KMS-11 (cell line): ENCODE measurements around the gene TBXAS1.

Experiments
- H2AFZ ChIP-seq: fragments of 200-600 bp; sonication (generic); 2 replicates; pipeline ENCODE4 v1.6.1; 2016; ENCODE audit warnings: antibody characterized with exemption, mixed run types, low read depth
- H3K27ac ChIP-seq: fragments of 200-600 bp; sonication (generic); 2 replicates; pipeline ENCODE4 v1.6.1; 2016; ENCODE audit warnings: mild to moderate bottlenecking, mixed run types
- H3K27me3 ChIP-seq: fragments of 200-600 bp; sonication (generic); 2 replicates; pipeline ENCODE4 v1.6.1; 2017; ENCODE audit warnings: mild to moderate bottlenecking, low read depth, mixed run types, moderate library complexity; ENCODE audit not compliant: insufficient read depth
- H3K36me3 ChIP-seq: fragments of 200-600 bp; sonication (generic); 2 replicates; pipeline ENCODE4 v1.6.1; 2017; ENCODE audit warnings: mild to moderate bottlenecking, mixed run types; ENCODE audit not compliant: insufficient read depth
- H3K4me1 ChIP-seq: fragments of 200-600 bp; sonication (generic); 2 replicates; pipeline ENCODE4 v1.6.1; 2016; ENCODE audit warnings: mild to moderate bottlenecking, low read depth, mixed run types; ENCODE audit not compliant: poor library complexity, severe bottlenecking
- H3K4me2 ChIP-seq: fragments of 200-600 bp; sonication (generic); 2 replicates; pipeline ENCODE4 v1.7.0; 2016; ENCODE audit warnings: mild to moderate bottlenecking, mixed run types
- H3K4me3 ChIP-seq: fragments of 200-600 bp; sonication (generic); IDR thresholded peaks from 2 replicates; pipeline ENCODE4 v1.6.1; 2017; ENCODE audit warnings: low read depth, low read length, mixed read lengths; ENCODE audit not compliant: insufficient read depth
- H3K79me2 ChIP-seq: fragments of 200-600 bp; sonication (generic); 2 replicates; pipeline ENCODE4 v1.6.1; 2016; ENCODE audit warnings: low read depth, mixed run types; ENCODE audit not compliant: insufficient read depth
- H3K9ac ChIP-seq: fragments of 200-600 bp; sonication (generic); 2 replicates; pipeline ENCODE4 v1.6.1; 2016; ENCODE audit warnings: mild to moderate bottlenecking, mixed run types
- H4K20me1 ChIP-seq: fragments of 200-600 bp; sonication (generic); 2 replicates; pipeline ENCODE4 v1.6.1; 2016; ENCODE audit warnings: mild to moderate bottlenecking, mixed run types; ENCODE audit not compliant: insufficient read depth
- TF ChIP-seq, protein P1 (sequence below): fragments of 200-600 bp; sonication (generic); conservative IDR thresholded peaks from 2 replicates; pipeline ENCODE4 v1.6.1; 2017; ENCODE audit warnings: low read depth, mild to moderate bottlenecking, antibody characterized with exemption, low read length, moderate library complexity, mixed read lengths

The TBXAS1 gene

DNA sequence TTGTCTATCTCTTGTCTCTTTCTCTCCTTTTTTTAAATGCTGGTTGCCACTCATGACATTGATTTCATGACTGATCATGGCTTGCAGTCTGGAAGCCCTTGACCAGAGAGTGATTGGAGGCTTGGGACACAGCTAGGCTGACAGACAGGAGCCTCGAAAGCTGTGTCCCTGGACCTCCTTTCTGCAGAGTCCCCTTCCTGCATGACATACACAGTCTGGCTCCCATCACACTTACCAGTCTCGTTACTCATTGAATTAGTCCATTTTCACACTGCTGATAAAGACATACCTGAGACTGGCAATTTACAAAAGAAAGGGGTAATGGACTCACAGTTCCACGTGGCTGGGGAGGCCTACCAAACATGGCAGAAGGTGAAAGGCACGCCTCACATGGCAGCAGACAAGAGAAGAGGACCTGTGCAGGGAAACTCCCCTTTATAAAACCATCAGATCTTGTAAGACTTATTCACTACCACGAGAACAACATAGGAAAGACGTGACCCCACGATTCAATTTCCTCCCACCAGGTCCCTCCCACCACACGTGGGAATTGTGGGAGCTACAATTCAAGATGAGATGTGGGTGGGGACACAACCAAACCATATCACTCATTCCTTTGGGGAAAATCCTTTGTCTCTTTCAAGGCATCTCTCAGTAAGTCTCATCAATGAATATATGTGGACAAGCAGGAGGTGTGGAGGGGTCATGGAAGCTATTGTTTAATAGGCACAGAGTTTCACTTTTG, 102.3 kb downstream of the TBXAS1 start:
- no peaks in the 10 kb centered on the region for H3K4me1 ChIP-seq
- TF ChIP-seq, protein P1, sequence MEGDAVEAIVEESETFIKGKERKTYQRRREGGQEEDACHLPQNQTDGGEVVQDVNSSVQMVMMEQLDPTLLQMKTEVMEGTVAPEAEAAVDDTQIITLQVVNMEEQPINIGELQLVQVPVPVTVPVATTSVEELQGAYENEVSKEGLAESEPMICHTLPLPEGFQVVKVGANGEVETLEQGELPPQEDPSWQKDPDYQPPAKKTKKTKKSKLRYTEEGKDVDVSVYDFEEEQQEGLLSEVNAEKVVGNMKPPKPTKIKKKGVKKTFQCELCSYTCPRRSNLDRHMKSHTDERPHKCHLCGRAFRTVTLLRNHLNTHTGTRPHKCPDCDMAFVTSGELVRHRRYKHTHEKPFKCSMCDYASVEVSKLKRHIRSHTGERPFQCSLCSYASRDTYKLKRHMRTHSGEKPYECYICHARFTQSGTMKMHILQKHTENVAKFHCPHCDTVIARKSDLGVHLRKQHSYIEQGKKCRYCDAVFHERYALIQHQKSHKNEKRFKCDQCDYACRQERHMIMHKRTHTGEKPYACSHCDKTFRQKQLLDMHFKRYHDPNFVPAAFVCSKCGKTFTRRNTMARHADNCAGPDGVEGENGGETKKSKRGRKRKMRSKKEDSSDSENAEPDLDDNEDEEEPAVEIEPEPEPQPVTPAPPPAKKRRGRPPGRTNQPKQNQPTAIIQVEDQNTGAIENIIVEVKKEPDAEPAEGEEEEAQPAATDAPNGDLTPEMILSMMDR: no peak
- no peaks in the 10 kb centered on the region for H3K36me3 ChIP-seq
- no peaks in the 10 kb centered on the region for H3K79me2 ChIP-seq
- H2AFZ ChIP-seq: no peak overlapping the region
- H3K27ac ChIP-seq: no peak overlapping the region
- H4K20me1 ChIP-seq: no peaks in the 10 kb centered on the region
- H3K4me2 ChIP-seq: no peak overlapping the region
- no peak overlapping the region for H3K4me3 ChIP-seq
- no peak overlapping the region for H3K9ac ChIP-seq
- no peaks in the 10 kb centered on the region for H3K27me3 ChIP-seq

DNA sequence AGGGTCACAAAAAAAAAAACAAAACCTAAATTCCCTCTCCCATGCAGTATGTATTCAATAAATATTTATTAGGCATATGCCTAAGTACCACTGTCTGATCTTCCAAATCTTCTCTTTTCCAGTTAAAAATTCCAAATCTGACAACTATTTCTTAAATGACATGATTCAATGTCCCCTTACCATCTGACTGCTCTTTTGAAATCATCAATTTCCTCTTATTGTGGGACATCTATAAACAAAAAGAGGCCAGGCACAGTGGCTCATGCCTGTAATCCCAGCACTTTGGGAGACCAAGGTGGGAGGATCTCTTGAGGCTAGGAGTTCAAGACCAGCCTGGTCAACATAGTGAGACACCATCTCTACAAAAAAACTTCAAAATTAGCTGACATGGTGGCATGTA, 103.5 kb downstream of the TBXAS1 start:
- Histone ChIP-seq H3K36me3 (no peaks in the 10 kb centered on the region), H4K20me1 (no peaks in the 10 kb centered on the region), H3K4me2 (no peak overlapping the region), H3K4me1 (no peaks in the 10 kb centered on the region), H3K9ac (no peak overlapping the region), H2AFZ (no peak overlapping the region), H3K27ac (no peak overlapping the region), H3K79me2 (no peaks in the 10 kb centered on the region), H3K4me3 (no peak overlapping the region), H3K27me3 (no peaks in the 10 kb centered on the region)
- TF ChIP-seq, protein P1: no peak

GRCh38 chr7:139936760-139937310, 107.8 kb downstream of the TBXAS1 start:
- no peak overlapping the region for H3K27ac ChIP-seq

DNA sequence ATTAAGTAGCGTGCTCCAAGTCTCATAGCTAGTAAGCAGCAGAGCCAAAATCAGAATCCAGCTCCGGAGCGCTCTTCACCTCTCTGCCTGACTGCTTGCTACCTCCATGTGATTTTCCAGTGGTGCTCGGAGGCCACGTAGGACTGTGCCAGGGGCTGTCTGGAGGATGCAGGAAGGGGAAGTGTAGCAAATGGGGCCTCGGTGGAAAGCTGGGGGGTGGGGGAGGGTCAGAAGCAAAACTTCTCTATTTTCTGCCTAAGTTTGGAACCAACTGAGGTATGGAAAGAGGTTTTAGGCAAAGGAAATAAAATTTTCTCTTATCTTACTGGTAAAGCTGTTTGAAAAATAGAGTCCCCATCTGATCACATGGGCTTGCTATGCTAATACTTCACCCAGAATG, 108.7 kb downstream of the TBXAS1 start:
- Histone ChIP-seq H3K27me3 (no peaks in the 10 kb centered on the region), H3K9ac (no peak overlapping the region), H3K79me2 (no peaks in the 10 kb centered on the region), H4K20me1 (no peaks in the 10 kb centered on the region), H3K36me3 (no peaks in the 10 kb centered on the region), H3K4me1 (no peaks in the 10 kb centered on the region), H2AFZ (no peak overlapping the region), H3K27ac (no peak overlapping the region), H3K4me3 (no peak overlapping the region), H3K4me2 (no peak overlapping the region)
- TF ChIP-seq, protein P1: no peak

More at GRCh38 chr7:139936760-139937310, 107.8 kb downstream of the TBXAS1 start:
- H3K36me3 ChIP-seq: no peaks in the 10 kb centered on the region
- TF ChIP-seq, protein P1: no peak
- no peak overlapping the region for H2AFZ ChIP-seq
- H4K20me1 ChIP-seq: no peaks in the 10 kb centered on the region
- no peak overlapping the region for H3K9ac ChIP-seq
- no peak overlapping the region for H3K4me3 ChIP-seq
- H3K4me1 ChIP-seq: no peaks in the 10 kb centered on the region
- H3K79me2 ChIP-seq: no peaks in the 10 kb centered on the region
- H3K27me3 ChIP-seq: no peaks in the 10 kb centered on the region
- H3K4me2 ChIP-seq: no peak overlapping the region
